Chondrocyte (in vitro differentiated cells): ENCODE results near the gene KIAA0040. TPM values are rescaled to one million over a fixed set of nuclear protein-coding genes. Genes with fewer than 3 reads are reported as not detected.

Experiments
- DNase-seq: peaks from one replicate; pipeline ENCODE4 v3.0.0; 2021; ENCODE audit warnings: mixed read lengths, low spot score
- H3K27ac Mint-ChIP-seq: one replicate; pipeline ENCODE4 v1.8.0; 2021; ENCODE audit warnings: mild to moderate bottlenecking, moderate library complexity, mixed read lengths; ENCODE audit not compliant: unreplicated experiment
- H3K27me3 Mint-ChIP-seq: 2 replicates; pipeline ENCODE4 v1.8.0; 2021; ENCODE audit warnings: low read depth, mixed read lengths
- H3K36me3 Mint-ChIP-seq: 2 replicates; pipeline ENCODE4 v1.8.0; 2021; ENCODE audit warnings: low read depth, mixed read lengths
- H3K4me1 Mint-ChIP-seq: 2 replicates; pipeline ENCODE4 v1.8.0; 2021; ENCODE audit warnings: low read depth, mild to moderate bottlenecking, mixed read lengths
- H3K4me3 Mint-ChIP-seq: one replicate; pipeline ENCODE4 v1.8.0; 2021; ENCODE audit warnings: mild to moderate bottlenecking, moderate library complexity, mixed read lengths; ENCODE audit not compliant: unreplicated experiment
- H3K9me3 Mint-ChIP-seq: 2 replicates; pipeline ENCODE4 v1.8.0; 2021; ENCODE audit warnings: low read depth, mixed read lengths
- CTCF ChIP-seq: fragments of 200-600 bp; sonication (generic); IDR thresholded peaks from 2 replicates; pipeline ENCODE4 v1.5.0; 2021; ENCODE audit warnings: antibody characterized with exemption, mild to moderate bottlenecking, moderate library complexity
- total RNA-seq: library from RNA; stranded (reverse); gene quantifications from 3 replicates; pipeline ENCODE4 v1.2.1, GENCODE V29; 2021

KIAA0040 gene
- total RNA-seq, 1 donor from 2014 or later: 0.75 TPM

DNA sequence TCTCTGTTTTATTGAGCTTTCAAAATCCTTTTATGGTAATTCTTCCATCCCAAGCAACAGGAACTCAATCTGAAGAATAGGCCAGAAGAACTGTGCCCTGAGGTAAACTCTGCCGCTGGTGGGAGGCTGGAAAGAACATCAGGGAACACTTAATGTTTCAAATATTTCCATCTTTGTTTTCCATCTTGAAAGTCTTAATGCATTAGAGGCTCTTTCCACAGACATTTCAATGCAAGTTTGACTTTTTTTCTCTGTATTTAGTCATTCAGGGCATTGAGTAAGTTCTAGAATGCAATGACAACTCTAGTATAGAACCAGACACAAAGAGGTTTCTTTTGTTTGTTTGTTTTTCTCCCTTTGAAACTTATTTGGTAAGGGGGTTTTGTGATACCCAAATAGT is 61.5 kb downstream of the KIAA0040 start:
- peaks cover 3% of the 10 kb centered on the region for H3K27me3 Mint-ChIP-seq
- H3K36me3 Mint-ChIP-seq: no peaks in the 10 kb centered on the region
- H3K4me3 Mint-ChIP-seq: no peak overlapping the region
- peaks cover 2% of the 10 kb centered on the region for H3K9me3 Mint-ChIP-seq
- H3K4me1 Mint-ChIP-seq: peaks cover 38% of the 10 kb centered on the region
- no peak for DNase-seq
- TF ChIP-seq CTCF: no peak
- H3K27ac Mint-ChIP-seq: peak overlapping the region; percentile 66

DNA sequence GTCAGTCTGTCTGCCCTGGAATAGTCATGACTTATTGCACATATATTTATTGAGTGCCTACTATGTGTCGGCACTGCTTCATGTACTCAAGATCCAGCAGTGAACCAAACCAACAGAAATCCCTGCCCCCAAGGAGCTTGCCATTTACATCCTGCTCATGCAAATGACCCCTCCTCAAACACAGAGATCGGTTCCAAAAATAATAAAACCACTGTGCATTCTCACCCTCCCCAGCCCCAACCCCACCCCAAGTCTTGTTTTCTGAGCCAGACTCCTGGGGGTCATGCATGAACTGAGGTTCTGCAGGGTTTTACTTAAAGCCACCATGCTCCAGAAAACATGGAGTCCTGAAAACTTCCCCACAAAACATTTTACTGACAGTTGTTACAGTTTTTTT is 61.9 kb downstream of the KIAA0040 start:
- no peak for DNase-seq
- Mint-ChIP-seq H3K36me3 (no peaks in the 10 kb centered on the region), H3K27me3 (no peaks in the 10 kb centered on the region), H3K4me3 (no peak overlapping the region), H3K9me3 (peaks cover 2% of the 10 kb centered on the region), H3K27ac (no peak overlapping the region), H3K4me1 (peaks cover 38% of the 10 kb centered on the region)
- no peak for TF ChIP-seq CTCF

DNA sequence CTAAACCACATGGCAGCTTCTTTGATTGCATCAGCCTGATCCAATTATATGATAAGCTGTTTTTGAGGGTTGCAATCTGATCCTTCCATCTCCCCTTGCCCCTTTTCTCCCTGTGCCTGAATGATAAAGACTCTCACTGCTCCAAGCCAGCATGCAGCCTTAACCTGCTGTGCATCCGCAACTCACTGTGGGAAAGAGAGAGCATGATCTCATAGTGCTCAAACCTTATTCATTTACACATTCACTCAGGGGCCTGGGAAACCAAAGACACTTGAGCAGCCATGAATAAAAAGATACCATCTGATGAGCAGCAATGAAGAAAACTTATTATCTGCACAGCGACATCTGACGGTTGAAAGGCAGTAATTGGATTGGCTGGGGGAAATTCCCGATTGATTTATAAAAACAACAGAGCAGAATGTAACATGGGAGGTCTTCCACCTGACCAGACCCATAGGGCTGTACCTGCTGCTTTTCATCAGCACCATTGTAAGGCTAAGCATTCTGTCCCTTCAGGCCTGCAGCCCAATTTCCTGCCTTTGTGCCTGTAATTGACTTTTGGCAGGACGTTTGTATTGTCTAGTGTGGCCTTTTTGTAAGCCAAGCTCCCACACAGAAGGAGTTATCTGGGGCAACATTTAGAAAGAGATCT is 62.5 kb downstream of the KIAA0040 start:
- Mint-ChIP-seq H3K27ac (no peak overlapping the region), H3K4me3 (no peak overlapping the region), H3K9me3 (peaks cover 2% of the 10 kb centered on the region), H3K27me3 (no peaks in the 10 kb centered on the region), H3K4me1 (peaks cover 38% of the 10 kb centered on the region), H3K36me3 (no peaks in the 10 kb centered on the region)
- no peak for DNase-seq
- no peak for TF ChIP-seq CTCF

- no peak overlapping the region for H3K27ac Mint-ChIP-seq
- TF ChIP-seq CTCF: no peak
- no peak overlapping the region for H3K4me3 Mint-ChIP-seq
- peaks cover 2% of the 10 kb centered on the region for H3K9me3 Mint-ChIP-seq
- no peaks in the 10 kb centered on the region for H3K27me3 Mint-ChIP-seq
- H3K4me1 Mint-ChIP-seq: peaks cover 38% of the 10 kb centered on the region
- no peaks in the 10 kb centered on the region for H3K36me3 Mint-ChIP-seq
- DNase-seq: no peak
Observed at GRCh38 chr1:175129644-175129996, 63.0 kb downstream of the KIAA0040 start.

DNA sequence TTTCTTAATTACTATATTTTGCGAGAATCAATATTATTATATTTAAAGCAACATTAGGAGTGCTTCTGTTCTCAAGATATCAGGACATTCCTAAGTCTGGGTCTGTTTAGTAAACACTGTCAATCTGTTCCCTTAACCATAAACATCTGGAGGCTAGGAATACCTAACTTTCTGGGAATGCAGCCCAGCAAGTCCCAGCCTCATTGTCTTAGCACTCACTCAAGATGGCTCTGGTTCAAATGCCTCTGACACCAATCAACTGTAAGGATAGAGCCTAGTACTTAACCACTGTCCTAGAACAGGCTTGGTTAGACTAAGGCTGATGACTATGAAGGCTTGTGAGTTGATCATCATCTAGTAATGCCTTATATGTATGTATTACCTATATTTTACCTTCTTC is 63.4 kb downstream of the KIAA0040 start:
- Mint-ChIP-seq H3K27me3 (no peaks in the 10 kb centered on the region), H3K4me3 (no peak overlapping the region), H3K9me3 (peaks cover 2% of the 10 kb centered on the region), H3K4me1 (peaks cover 36% of the 10 kb centered on the region), H3K36me3 (no peaks in the 10 kb centered on the region), H3K27ac (no peak overlapping the region)
- DNase-seq: no peak
- TF ChIP-seq CTCF: no peak
